Endothelial cell of umbilical vein (primary cell): Measurements from ENCODE around the gene ZBTB48.

ENCODE experiments used
- CTCF ChIP-seq, 2 donors: IDR thresholded peaks; 1 replicate in 1 of 2; 2 replicates in 1 of 2; pipeline ENCODE4 v1.5.1; 2011; ENCODE audit warnings: low read length in 2 of 2, mild to moderate bottlenecking in 2 of 2, moderate library complexity in 2 of 2, control low read depth in 1 of 2, inconsistent platforms in 1 of 2, low read depth in 1 of 2; ENCODE audit not compliant: insufficient read depth in 1 of 2; ENCODE audit errors: extremely low read depth in 1 of 2
- EZH2 ChIP-seq: IDR thresholded peaks from 2 replicates; pipeline ENCODE4 v1.6.1; 2012; ENCODE audit warnings: borderline replicate concordance, low read depth, mild to moderate bottlenecking, moderate library complexity, low read length, inconsistent platforms; ENCODE audit not compliant: severe bottlenecking
- FOS ChIP-seq: IDR thresholded peaks from 2 replicates; pipeline ENCODE4 v1.6.1; 2011; ENCODE audit warnings: mild to moderate bottlenecking, low read length, moderate library complexity, borderline replicate concordance; ENCODE audit not compliant: insufficient read depth
- JUN ChIP-seq: IDR thresholded peaks from 2 replicates; pipeline ENCODE4 v1.6.1; 2011; ENCODE audit warnings: borderline replicate concordance, low read depth; ENCODE audit not compliant: insufficient read length, insufficient read depth
- MAX ChIP-seq: IDR thresholded peaks from 2 replicates; pipeline ENCODE4 v1.6.1; 2011; ENCODE audit not compliant: insufficient read depth, insufficient read length
- POLR2A ChIP-seq: IDR thresholded peaks from 2 replicates; pipeline ENCODE4 v1.6.1; 2012; ENCODE audit warnings: low read depth, mild to moderate bottlenecking, control low read depth, low read length
- POLR2AphosphoS5 ChIP-seq: IDR thresholded peaks from 2 replicates; pipeline ENCODE4 v1.6.1; 2012; ENCODE audit warnings: low read depth, mild to moderate bottlenecking, control low read depth, low read length, moderate library complexity; ENCODE audit not compliant: insufficient read depth

- TF ChIP-seq CTCF (IDR thresholded peaks at IDR 0.05; ENCODE audit: extremely low read depth in 1 of 2, insufficient read depth in 1 of 2, low read depth in 1 of 2, low read length in 2 of 2) (no peak), POLR2AphosphoS5 (no peak), MAX (no peak), POLR2A (no peak), EZH2 (no peak), FOS (no peak), JUN (no peak)
Observed at GRCh38 chr1:6574818-6575217, 5.0 kb upstream of the ZBTB48 start.
